Ishikawa (cell line): Measurements from ENCODE around the gene RHOBTB3.

Experiments
- CEBPB ChIP-seq: IDR thresholded peaks from 2 replicates; pipeline ENCODE4 v1.6.1; 2012
- CREB1 ChIP-seq: IDR thresholded peaks from 2 replicates; pipeline ENCODE4 v1.6.1; 2012; ENCODE audit warnings: low read depth
- EP300 ChIP-seq: IDR thresholded peaks from 2 replicates; pipeline ENCODE4 v1.6.1; 2012; ENCODE audit warnings: borderline replicate concordance
- MAX ChIP-seq: IDR thresholded peaks from 2 replicates; pipeline ENCODE4 v1.6.1; 2012
- NFIC ChIP-seq: IDR thresholded peaks from 2 replicates; pipeline ENCODE4 v1.6.1; 2012
- RAD21 ChIP-seq: IDR thresholded peaks from 2 replicates; pipeline ENCODE4 v1.6.1; 2012; ENCODE audit warnings: low read depth
- REST ChIP-seq: IDR thresholded peaks from 2 replicates; pipeline ENCODE4 v1.6.1; 2012; ENCODE audit warnings: low read depth, mild to moderate bottlenecking
- TAF1 ChIP-seq: IDR thresholded peaks from 2 replicates; pipeline ENCODE4 v1.6.1; 2012; ENCODE audit warnings: low read depth, mild to moderate bottlenecking
- TCF12 ChIP-seq: IDR thresholded peaks from 2 replicates; pipeline ENCODE4 v1.6.1; 2012; ENCODE audit warnings: low read depth
- TEAD4 ChIP-seq: IDR thresholded peaks from 2 replicates; pipeline ENCODE4 v1.6.1; 2012
- USF1 ChIP-seq: IDR thresholded peaks from 2 replicates; pipeline ENCODE4 v1.6.1; 2012
- YY1 ChIP-seq: IDR thresholded peaks from 2 replicates; pipeline ENCODE4 v1.6.1; 2012; ENCODE audit warnings: low read depth
- ZBTB7A ChIP-seq: IDR thresholded peaks from 2 replicates; pipeline ENCODE4 v1.6.1; 2012; ENCODE audit warnings: low read depth

- TF ChIP-seq EP300 (no peak), YY1 (no peak), NFIC (no peak), USF1 (no peak), RAD21 (no peak), CEBPB (no peak), MAX (no peak), TAF1 (no peak), TEAD4 (no peak), TCF12 (no peak), REST (no peak), CREB1 (no peak), ZBTB7A (no peak)
Observed at GRCh38 chr5:95738072-95738471, 6.9 kb downstream of the RHOBTB3 start.
